ENCODE data around the gene LUC7L.
"Not testable (repeated sequence)": the region's sequence is repeated elsewhere in the genome, so short reads cannot be mapped to it uniquely, and the experiment has no call there.

Gene LUC7L

DNA sequence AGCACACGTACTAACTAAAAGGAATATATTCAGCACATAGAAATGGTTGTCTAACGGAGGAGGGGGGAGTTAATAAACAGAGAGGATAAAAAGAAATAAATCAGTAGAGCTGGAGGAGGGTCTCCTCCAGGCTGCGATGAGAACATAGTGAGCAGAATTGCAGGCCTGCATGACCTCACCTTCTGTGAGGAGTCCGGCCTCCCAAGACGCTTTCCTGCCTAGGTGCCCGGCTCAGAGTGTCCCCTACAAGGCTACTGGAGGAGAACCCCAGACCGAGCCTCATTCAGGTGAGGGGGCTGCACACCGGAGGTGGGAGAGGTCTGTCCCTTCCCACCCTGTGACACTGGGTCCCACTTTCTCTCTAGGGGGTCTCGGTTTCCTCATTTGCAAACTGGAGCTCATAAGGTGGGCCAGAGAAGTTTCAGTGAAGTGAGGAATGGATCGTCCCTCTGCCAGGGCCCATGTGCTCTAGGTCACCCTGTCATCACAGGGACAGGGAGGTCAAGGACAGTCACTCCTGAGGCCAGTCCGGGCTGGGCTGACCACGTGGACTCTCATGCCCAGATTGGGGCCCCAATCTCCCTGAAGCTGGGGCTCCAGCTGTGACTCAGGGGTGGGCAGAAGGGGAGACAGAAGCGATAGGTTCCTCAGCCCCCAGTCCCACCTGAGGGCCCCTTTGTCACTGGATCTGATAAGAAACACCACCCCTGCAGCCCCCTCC, 66.8 kb downstream of the LUC7L start:
- no peak overlapping the region for H3K4me3 ChIP-seq (ENCODE audit: low read length)
- H3K9me3 ChIP-seq (ENCODE audit: control insufficient read depth, insufficient read depth, low read length): no peaks in the 10 kb centered on the region
- H3K27ac ChIP-seq (ENCODE audit: low read depth, low read length): no peak overlapping the region
- TF ChIP-seq, protein P1, sequence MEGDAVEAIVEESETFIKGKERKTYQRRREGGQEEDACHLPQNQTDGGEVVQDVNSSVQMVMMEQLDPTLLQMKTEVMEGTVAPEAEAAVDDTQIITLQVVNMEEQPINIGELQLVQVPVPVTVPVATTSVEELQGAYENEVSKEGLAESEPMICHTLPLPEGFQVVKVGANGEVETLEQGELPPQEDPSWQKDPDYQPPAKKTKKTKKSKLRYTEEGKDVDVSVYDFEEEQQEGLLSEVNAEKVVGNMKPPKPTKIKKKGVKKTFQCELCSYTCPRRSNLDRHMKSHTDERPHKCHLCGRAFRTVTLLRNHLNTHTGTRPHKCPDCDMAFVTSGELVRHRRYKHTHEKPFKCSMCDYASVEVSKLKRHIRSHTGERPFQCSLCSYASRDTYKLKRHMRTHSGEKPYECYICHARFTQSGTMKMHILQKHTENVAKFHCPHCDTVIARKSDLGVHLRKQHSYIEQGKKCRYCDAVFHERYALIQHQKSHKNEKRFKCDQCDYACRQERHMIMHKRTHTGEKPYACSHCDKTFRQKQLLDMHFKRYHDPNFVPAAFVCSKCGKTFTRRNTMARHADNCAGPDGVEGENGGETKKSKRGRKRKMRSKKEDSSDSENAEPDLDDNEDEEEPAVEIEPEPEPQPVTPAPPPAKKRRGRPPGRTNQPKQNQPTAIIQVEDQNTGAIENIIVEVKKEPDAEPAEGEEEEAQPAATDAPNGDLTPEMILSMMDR (IDR thresholded peaks at IDR 0.05; ENCODE audit: low read depth, low read length, poor library complexity, severe bottlenecking): no peak
- TF ChIP-seq EZH2phosphoT487 (IDR thresholded peaks at IDR 0.05; ENCODE audit: borderline replicate concordance, low read length): no peak
- peaks cover 27% of the 10 kb centered on the region for H3K4me1 ChIP-seq (ENCODE audit: control insufficient read depth, low read length)
- H3K9me2 ChIP-seq (replicated peaks; ENCODE audit: control insufficient read depth, low read length): no peaks in the 10 kb centered on the region
- H3K79me2 ChIP-seq (ENCODE audit: control insufficient read depth, low read length): no peaks in the 10 kb centered on the region
- no peaks in the 10 kb centered on the region; the same call in 1 of the 2 replicates for H4K20me1 ChIP-seq (ENCODE audit: control insufficient read depth, insufficient read depth, low read depth, low read length)
- H3F3A ChIP-seq (ENCODE audit: control insufficient read depth, insufficient read depth): peaks cover 9% of the 10 kb centered on the region; the same call in 1 of the 2 replicates
- no peak overlapping the region for H3K4me2 ChIP-seq (ENCODE audit: low read length)
- no peaks in the 10 kb centered on the region for H3K36me3 ChIP-seq (ENCODE audit: control insufficient read depth, low read length)
- peaks cover 31% of the 10 kb centered on the region for H3K27me3 ChIP-seq (ENCODE audit: control insufficient read depth, low read length)

DNA sequence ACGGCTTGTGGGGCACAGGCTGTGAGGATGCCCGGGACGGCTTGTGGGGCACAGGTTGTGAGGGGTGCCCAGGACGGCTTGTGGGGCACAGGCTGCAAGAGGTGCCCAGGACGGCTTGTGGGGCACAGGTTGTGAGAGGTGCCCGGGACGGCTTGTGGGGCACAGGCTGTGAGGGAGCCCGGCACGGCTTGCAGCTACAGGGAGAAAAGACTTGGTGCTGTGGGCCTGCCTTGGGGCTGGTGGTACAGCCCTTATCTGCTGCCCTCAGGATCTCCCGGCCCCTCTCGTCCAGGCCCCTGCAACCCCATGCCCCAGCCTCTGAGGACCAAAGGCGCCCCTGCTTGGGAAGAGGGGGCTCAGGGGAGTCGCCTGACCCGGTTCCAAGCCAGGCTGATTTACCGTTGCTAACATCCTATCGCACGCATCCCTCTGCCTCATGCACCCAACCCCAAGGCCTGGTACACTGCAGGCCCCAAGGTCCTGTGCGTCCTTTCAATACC, 68.5 kb downstream of the LUC7L start:
- TF ChIP-seq EZH2phosphoT487 (IDR thresholded peaks at IDR 0.05; ENCODE audit: borderline replicate concordance, low read length): no peak
- TF ChIP-seq, protein P1 (IDR thresholded peaks at IDR 0.05; ENCODE audit: low read depth, low read length, poor library complexity, severe bottlenecking): no peak
- Histone ChIP-seq H3K36me3 (ENCODE audit: control insufficient read depth, low read length) (no peaks in the 10 kb centered on the region), H3K27ac (ENCODE audit: low read depth, low read length) (no peak overlapping the region), H3K9me3 (ENCODE audit: control insufficient read depth, insufficient read depth, low read length) (no peaks in the 10 kb centered on the region), H3F3A (ENCODE audit: control insufficient read depth, insufficient read depth) (peaks cover 9% of the 10 kb centered on the region; the same call in 1 of the 2 replicates), H3K4me2 (ENCODE audit: low read length) (no peak overlapping the region), H3K9me2 (replicated peaks; ENCODE audit: control insufficient read depth, low read length) (no peaks in the 10 kb centered on the region), H3K79me2 (ENCODE audit: control insufficient read depth, low read length) (no peaks in the 10 kb centered on the region), H3K27me3 (ENCODE audit: control insufficient read depth, low read length) (peaks cover 17% of the 10 kb centered on the region), H3K4me3 (ENCODE audit: low read length) (no peak overlapping the region), H4K20me1 (ENCODE audit: control insufficient read depth, insufficient read depth, low read depth, low read length) (no peaks in the 10 kb centered on the region; the same call in 1 of the 2 replicates), H3K4me1 (ENCODE audit: control insufficient read depth, low read length) (peaks cover 27% of the 10 kb centered on the region)

DNA sequence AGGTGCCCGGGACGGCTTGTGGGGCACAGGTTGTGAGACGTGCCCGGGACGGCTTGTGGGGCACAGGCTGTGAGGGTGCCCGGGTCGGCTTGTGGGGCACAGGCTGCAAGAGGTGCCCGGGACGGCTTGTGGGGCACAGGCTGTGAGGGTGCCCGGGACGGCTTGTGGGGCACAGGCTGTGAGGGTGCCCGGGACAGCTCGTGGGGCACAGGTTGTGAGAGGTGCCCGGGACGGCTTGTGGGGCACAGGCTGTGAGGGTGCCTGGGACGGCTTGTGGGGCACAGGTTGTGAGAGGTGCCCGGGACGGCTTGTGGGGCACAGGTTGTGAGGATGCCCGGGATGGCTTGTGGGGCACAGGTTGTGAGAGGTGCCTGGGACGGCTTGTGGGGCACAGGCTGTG, 69.0 kb downstream of the LUC7L start:
- H3K79me2 ChIP-seq (ENCODE audit: control insufficient read depth, low read length); H3F3A ChIP-seq (ENCODE audit: control insufficient read depth, insufficient read depth); H3K9me3 ChIP-seq (ENCODE audit: control insufficient read depth, insufficient read depth, low read length); H3K4me3 ChIP-seq (ENCODE audit: low read length); H3K27ac ChIP-seq (ENCODE audit: low read depth, low read length); H3K36me3 ChIP-seq (ENCODE audit: control insufficient read depth, low read length); H3K4me2 ChIP-seq (ENCODE audit: low read length); H4K20me1 ChIP-seq (ENCODE audit: control insufficient read depth, insufficient read depth, low read depth, low read length); H3K9me2 ChIP-seq (replicated peaks; ENCODE audit: control insufficient read depth, low read length): not testable (repeated sequence)
- peaks cover 12% of the 10 kb centered on the region for H3K27me3 ChIP-seq (ENCODE audit: control insufficient read depth, low read length)
- H3K4me1 ChIP-seq (ENCODE audit: control insufficient read depth, low read length): peaks cover 27% of the 10 kb centered on the region

DNA sequence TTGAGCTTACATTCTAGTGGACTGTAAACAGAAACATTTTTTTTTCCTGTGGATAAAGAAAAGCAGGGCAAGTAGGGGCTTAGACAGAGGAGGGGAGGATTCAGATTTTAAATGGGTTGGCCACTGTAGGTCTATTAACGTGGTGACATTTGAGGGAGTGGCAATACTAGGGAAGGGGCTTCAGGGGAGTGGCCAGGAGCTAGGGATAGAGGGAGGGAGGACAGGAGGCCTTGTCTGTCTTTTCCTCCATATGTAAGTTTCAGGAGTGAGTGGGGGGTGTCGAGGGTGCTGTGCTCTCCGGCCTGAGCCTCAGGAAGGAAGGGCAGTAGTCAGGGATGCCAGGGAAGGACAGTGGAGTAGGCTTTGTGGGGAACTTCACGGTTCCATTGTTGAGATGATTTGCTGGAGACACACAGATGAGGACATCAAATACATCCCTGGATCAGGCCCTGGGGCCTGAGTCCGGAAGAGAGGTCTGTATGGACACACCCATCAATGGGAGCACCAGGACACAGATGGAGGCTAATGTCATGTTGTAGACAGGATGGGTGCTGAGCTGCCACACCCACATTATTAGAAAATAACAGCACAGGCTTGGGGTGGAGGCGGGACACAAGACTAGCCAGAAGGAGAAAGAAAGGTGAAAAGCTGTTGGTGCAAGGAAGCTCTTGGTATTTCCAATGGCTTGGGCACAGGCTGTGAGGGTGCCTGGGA, 70.0 kb downstream of the LUC7L start:
- no peaks in the 10 kb centered on the region for H3K9me2 ChIP-seq (replicated peaks; ENCODE audit: control insufficient read depth, low read length)
- peaks cover 10% of the 10 kb centered on the region for H3K27me3 ChIP-seq (ENCODE audit: control insufficient read depth, low read length)
- no peaks in the 10 kb centered on the region for H3K36me3 ChIP-seq (ENCODE audit: control insufficient read depth, low read length)
- H3K4me3 ChIP-seq (ENCODE audit: low read length): no peak overlapping the region
- no peak for TF ChIP-seq EZH2phosphoT487 (IDR thresholded peaks at IDR 0.05; ENCODE audit: borderline replicate concordance, low read length)
- TF ChIP-seq, protein P1 (IDR thresholded peaks at IDR 0.05; ENCODE audit: low read depth, low read length, poor library complexity, severe bottlenecking): no peak
- no peaks in the 10 kb centered on the region for H3K9me3 ChIP-seq (ENCODE audit: control insufficient read depth, insufficient read depth, low read length)
- H3K27ac ChIP-seq (ENCODE audit: low read depth, low read length): no peak overlapping the region
- no peaks in the 10 kb centered on the region for H3K79me2 ChIP-seq (ENCODE audit: control insufficient read depth, low read length)
- H3K4me2 ChIP-seq (ENCODE audit: low read length): no peak overlapping the region
- peaks cover 9% of the 10 kb centered on the region; the same call in 1 of the 2 replicates for H3F3A ChIP-seq (ENCODE audit: control insufficient read depth, insufficient read depth)
- peaks cover 24% of the 10 kb centered on the region for H3K4me1 ChIP-seq (ENCODE audit: control insufficient read depth, low read length)
- H4K20me1 ChIP-seq (ENCODE audit: control insufficient read depth, insufficient read depth, low read depth, low read length): no peaks in the 10 kb centered on the region; the same call in 1 of the 2 replicates

Data from DOHH2 (cell line).